NCI-H82 treated with DMSO at 0.1 percent for 48 hours (cell line): Measurements from ENCODE around the gene SASH1.
"Not testable (repeated sequence)": the region's sequence is repeated elsewhere in the genome, so short reads cannot be mapped to it uniquely, and the experiment has no call there.

Experiments used
- DNase-seq: peaks from one replicate; lab custom pipeline; 2025; ENCODE audit not compliant: unreplicated experiment; lab: John Stamatoyannopoulos, UW

SASH1 gene

DNA sequence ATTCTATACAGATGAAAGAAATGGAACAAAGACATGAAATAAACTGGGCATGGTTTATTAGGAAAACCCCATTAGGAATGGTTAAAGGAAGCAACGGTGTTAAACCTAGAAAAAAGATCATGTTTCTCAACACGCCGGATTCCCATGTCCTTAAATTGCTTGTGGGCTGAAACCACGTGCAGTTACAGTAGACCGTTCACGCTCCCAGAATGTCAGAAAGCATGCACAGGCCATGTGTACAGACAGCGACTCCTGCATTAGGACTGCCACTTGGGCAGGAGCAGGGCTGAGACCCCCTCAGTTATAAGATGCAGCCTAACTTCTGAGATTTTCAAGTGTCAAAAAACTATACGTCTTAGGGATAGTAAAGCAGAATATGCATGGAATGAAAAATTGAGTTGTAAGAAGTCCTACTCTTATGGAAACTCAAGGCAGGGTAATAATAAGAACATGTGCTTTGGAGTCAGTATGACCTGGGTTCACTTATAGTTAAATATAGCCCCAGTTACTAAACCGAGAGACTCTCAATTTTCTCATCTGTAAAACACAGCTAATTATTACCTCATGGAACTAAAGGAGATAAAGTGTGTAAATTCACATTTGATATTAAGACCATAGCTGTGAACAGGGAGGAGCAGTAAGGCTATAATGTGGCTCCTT lies 230.2 kb downstream of the SASH1 start:
- no peak for DNase-seq

GRCh38 chr6:148573922-148574321 lies 231.3 kb downstream of the SASH1 start:
- DNase-seq, result no peak

GRCh38 chr6:148577687-148578488 lies 235.2 kb downstream of the SASH1 start:
- peak; percentile 36 for DNase-seq

GRCh38 chr6:148578489-148578814 lies 235.8 kb downstream of the SASH1 start:
- no peak for DNase-seq

- DNase-seq, result no peak
These were observed 236.4 kb downstream of the SASH1 start for GRCh38 chr6:148578837-148579565.

GRCh38 chr6:148580442-148580841 lies 237.8 kb downstream of the SASH1 start:
- no peak for DNase-seq

DNA sequence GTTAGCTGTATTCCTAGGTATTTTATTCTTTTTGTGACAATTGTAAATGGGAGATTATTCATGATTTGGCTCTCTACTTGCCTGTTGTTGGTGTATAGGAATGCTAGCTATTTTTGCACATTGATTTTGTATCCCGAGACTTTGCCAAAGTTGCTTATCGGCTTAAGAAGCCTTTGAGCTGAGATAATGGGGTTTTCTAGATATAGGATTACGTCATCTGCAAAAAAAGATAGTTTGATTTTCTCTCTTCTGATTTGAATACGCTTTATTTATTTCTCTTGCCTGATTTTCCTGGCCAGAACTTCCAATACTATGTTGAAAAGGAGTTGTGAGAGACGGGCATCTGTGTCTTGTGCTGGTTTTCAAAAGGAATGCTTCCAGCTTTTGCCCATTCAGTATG lies 241.0 kb downstream of the SASH1 start:
- DNase-seq, result no peak

DNA sequence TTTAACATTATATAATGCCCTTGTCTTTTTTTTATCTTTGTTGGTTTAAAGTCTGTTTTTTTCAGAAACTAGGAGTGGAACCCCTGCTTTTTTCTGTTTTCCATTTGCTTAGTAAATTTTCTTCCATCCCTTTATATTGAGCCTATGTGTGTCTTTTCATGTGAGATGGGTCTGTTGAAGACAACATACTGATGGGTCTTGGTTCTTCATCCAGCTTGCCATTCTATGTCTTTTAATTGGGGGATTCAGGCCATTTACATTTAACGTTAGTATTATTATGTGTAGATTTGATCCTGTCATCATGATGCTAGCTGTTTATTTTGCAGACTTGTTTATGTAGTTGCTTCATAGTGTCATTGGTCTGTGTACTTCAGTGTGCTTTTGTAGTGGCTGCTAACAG lies 243.0 kb downstream of the SASH1 start:
- not testable (repeated sequence) for DNase-seq

DNA sequence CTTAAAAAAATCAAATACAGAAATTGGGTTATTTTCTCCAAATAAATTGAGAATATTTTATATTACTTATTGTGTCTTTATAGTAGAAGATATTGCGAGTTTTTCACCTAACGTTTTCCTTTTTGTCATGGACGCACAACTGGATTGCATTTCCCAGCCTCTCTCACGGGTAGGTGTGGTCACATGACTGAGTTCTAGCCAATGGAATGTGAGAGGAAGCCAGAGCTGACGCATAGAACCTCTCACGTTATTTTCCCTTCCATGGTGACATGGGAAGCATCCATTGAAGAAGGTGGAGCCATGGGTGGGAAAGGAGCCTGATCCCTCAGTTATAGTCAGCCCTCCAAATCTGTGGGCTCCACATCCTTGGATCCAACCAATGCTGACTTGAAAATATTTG lies 248.2 kb downstream of the SASH1 start:
- no peak for DNase-seq

GRCh38 chr6:148591656-148592055 lies 249.0 kb downstream of the SASH1 start:
- no peak for DNase-seq

DNA sequence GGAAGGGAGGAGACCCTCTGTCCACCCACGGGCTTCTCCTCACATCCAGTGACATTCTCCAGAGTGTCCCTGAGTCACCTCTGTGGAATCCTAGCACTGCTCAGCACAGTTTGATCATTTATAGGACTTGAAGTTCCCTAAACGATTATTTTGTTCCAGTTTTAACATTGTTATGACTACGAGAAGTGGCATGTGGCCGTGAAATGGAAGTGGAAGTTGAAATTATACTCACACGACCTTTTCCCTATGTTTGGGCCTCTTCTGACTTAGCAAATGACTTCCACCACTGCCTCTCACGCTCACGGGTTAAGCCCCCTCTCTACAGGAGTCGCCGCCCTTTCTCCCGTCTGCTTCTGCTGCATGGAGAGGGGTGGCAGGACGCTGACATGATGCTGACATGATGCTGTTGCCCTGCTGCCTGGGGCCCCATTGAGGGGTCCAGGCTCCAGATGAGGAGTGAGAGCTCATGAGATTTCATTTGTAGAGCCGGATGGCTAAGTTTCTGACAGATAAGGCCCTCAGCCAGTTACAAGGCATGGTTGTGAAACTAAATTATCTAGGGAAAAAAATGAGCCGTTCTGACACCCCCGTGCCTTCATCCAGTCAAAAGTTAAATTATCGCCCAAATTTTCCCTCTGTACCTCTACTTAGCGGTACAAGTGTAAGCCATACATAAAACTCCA lies 250.6 kb downstream of the SASH1 start:
- no peak for DNase-seq

DNA sequence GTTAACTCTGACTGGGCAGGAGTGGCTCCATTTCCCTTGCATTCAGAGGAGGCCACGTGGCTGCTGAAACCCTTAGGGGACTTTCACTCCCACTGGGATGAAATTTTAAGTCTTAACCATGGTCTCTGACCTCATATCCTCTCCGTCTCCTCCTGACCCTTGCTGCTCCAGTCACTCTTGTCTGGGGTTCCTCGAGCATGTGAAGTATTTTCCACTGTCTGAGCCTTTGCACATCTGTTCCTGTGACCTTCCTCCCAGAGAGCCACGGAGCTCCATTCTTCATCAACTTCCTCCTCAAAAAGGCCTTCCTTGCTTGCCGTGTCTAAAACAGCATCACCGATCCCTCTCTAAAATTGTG lies 251.2 kb downstream of the SASH1 start:
- no peak for DNase-seq

GRCh38 chr6:148595550-148595949 lies 252.9 kb downstream of the SASH1 start:
- DNase-seq, result no peak

GRCh38 chr6:148596891-148597455 lies 254.3 kb downstream of the SASH1 start:
- no peak for DNase-seq

DNA sequence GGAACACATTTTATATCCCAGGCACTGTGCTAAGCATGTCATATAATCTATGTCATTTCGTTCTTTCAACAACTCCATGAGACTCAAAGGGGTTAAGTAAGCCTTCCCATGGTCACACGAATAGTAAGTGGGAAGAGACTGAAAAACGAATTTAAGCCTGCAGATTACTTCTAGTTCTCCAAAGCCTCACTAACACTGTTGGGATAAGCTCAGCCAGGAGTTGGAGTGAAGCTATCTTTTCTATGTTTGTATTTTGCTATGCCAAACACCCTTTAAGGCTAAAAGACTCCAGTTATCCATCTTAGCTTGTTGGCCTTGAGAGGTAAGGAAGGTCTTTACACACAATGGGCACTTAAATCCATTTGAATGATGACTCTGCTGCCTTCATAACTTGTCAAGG lies 256.1 kb downstream of the SASH1 start:
- no peak for DNase-seq

GRCh38 chr6:148599967-148600426 lies 257.4 kb downstream of the SASH1 start:
- DNase-seq, result no peak
